ENCODE measurements around the gene ELMO1. TPM values are rescaled to one million over a fixed set of nuclear protein-coding genes. Genes with fewer than 3 reads are reported as not detected.

Gene ELMO1
- polyA plus RNA-seq, 2 of the 4 experiments (the other 2 are of a cell fraction), result 2.3 to 6.1 TPM

GRCh38 chr7:36910401-36910800, 538.3 kb downstream of the ELMO1 start:
- H3K27ac ChIP-seq, result no peak overlapping the region
- ATAC-seq, result no peak
- WGBS (ENCODE audit: missing lambda C conversion rate), result 45% methylated on average over 3 of the region's 3 CpGs
- DNase-seq (ENCODE audit: low read depth in 1 of 2, low spot score in 1 of 2), result no peak
- TF ChIP-seq KDM1A (IDR thresholded peaks at IDR 0.05; ENCODE audit: low read depth), result no peak
- no peak for TF ChIP-seq BHLHE40 (IDR thresholded peaks at IDR 0.05; ENCODE audit: low read depth, low read length)
- TF ChIP-seq NR3C1 (IDR thresholded peaks at IDR 0.05), result no peak
- no peak for TF ChIP-seq JUNB (IDR thresholded peaks at IDR 0.05)
- TF ChIP-seq ZNF302 (CRISPR knock-in tag; IDR thresholded peaks at IDR 0.05), result no peak
- no peak for TF ChIP-seq JUN (IDR thresholded peaks at IDR 0.05)
- TF ChIP-seq MAX (IDR thresholded peaks at IDR 0.05), result no peak
- TF ChIP-seq FOSL2 (IDR thresholded peaks at IDR 0.05), result no peak
- TF ChIP-seq FOSL2 (CRISPR knock-in tag; IDR thresholded peaks at IDR 0.05), result no peak
- no peak for TF ChIP-seq FOSB (CRISPR knock-in tag; IDR thresholded peaks at IDR 0.05)
- no peak for TF ChIP-seq SREBF2 (IDR thresholded peaks at IDR 0.05)
- TF ChIP-seq ZSCAN20 (CRISPR knock-in tag; IDR thresholded peaks at IDR 0.05), result no peak
- no peak for TF ChIP-seq SMC3 (IDR thresholded peaks at IDR 0.05)
- TF ChIP-seq POLR2A (IDR thresholded peaks at IDR 0.05; ENCODE audit: low read length), result no peak
- TF ChIP-seq, protein P1, sequence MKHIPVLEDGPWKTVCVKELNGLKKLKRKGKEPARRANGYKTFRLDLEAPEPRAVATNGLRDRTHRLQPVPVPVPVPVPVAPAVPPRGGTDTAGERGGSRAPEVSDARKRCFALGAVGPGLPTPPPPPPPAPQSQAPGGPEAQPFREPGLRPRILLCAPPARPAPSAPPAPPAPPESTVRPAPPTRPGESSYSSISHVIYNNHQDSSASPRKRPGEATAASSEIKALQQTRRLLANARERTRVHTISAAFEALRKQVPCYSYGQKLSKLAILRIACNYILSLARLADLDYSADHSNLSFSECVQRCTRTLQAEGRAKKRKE (CRISPR knock-in tag; IDR thresholded peaks at IDR 0.05; ENCODE audit: low read depth), result no peak
- TF ChIP-seq RCOR1 (IDR thresholded peaks at IDR 0.05; ENCODE audit: low read depth, low read length), result no peak
- no peak for FAIRE-seq
- H3K4me2 ChIP-seq, result no peak overlapping the region
- ChIA-PET POLR2A (no interaction called here), CTCF (no interaction called here)
- no peaks in the 10 kb centered on the region for H3K9me3 ChIP-seq
- no peaks in the 10 kb centered on the region for H3K4me1 ChIP-seq
- H3K4me3 ChIP-seq, result no peak overlapping the region

DNA sequence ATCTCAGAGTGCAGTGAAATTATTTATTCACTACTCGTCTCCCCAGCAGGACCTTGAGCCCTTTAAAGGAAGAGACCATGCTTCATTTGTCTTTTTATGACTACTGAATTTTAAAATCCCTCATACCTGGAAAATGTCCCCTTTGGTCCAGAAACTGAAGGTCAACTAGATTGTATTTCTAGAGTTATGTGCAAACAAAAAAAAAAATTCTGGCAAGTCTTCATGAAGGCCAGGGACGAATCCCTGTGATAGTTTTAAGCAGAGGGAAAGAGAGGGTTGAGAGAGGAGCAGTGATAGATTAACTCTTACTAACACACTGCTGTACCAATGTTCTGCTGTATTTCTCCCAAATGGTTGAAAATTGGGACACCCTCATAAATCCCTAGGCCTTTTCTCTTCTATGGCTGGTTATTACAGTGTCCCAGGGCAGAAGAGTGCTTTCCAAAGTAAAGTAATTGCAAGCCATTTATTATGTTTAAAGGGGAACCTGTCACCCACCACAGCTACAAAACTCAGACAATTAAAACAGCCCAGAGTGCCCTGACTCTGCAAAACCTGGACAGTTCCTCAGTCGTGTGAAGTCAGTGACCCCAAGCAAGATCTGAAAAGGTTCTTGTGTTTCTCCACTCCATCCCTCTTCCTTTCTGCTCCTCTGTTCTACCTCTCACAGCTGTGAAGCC, 541.6 kb downstream of the ELMO1 start:
- ATAC-seq (no peak), DNase-seq (ENCODE audit: low read depth in 1 of 2, low spot score in 1 of 2) (no peak), FAIRE-seq (no peak)
- Histone ChIP-seq H3K4me1 (no peaks in the 10 kb centered on the region), H3K27ac (no peak overlapping the region), H3K4me2 (no peak overlapping the region), H3K4me3 (no peak overlapping the region), H3K9me3 (no peaks in the 10 kb centered on the region)
- POLR2A ChIA-PET, result no interaction called here
- CTCF ChIA-PET, result no interaction called here
- WGBS (ENCODE audit: missing lambda C conversion rate), result 17% methylated on average over 3 of the region's 3 CpGs
- TF ChIP-seq, protein P2, sequence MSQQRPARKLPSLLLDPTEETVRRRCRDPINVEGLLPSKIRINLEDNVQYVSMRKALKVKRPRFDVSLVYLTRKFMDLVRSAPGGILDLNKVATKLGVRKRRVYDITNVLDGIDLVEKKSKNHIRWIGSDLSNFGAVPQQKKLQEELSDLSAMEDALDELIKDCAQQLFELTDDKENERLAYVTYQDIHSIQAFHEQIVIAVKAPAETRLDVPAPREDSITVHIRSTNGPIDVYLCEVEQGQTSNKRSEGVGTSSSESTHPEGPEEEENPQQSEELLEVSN (IDR thresholded peaks at IDR 0.05; ENCODE audit: borderline replicate concordance, low read depth), result no peak
- TF ChIP-seq GATA3 (IDR thresholded peaks at IDR 0.05; ENCODE audit: borderline replicate concordance), result no peak
- TF ChIP-seq EHF (CRISPR knock-in tag; IDR thresholded peaks at IDR 0.05), result no peak
- TF ChIP-seq ESRRA (IDR thresholded peaks at IDR 0.05; ENCODE audit: borderline replicate concordance, low read length), result no peak
- no peak for TF ChIP-seq EHMT2 (IDR thresholded peaks at IDR 0.05; ENCODE audit: low read depth)
- no peak for TF ChIP-seq CHD2 (IDR thresholded peaks at IDR 0.05; ENCODE audit: low read length, partially characterized antibody)
- TF ChIP-seq JUNB (IDR thresholded peaks at IDR 0.05), result no peak
- TF ChIP-seq FOXS1 (CRISPR knock-in tag; IDR thresholded peaks at IDR 0.05), result no peak
- TF ChIP-seq NFE2L2 (conservative IDR thresholded peaks at IDR 0.05; ENCODE audit: low read length), result no peak
- TF ChIP-seq FOSB (CRISPR knock-in tag; IDR thresholded peaks at IDR 0.05), result no peak
- TF ChIP-seq CBX8 (IDR thresholded peaks at IDR 0.05), result no peak
- no peak for TF ChIP-seq BHLHE40 (IDR thresholded peaks at IDR 0.05; ENCODE audit: low read depth, low read length)
- no peak for TF ChIP-seq CEBPB (IDR thresholded peaks at IDR 0.05)
- no peak for TF ChIP-seq HOXB13 (CRISPR knock-in tag; IDR thresholded peaks at IDR 0.05; ENCODE audit: low read depth)
- TF ChIP-seq BCL3 (IDR thresholded peaks at IDR 0.05), result no peak
- TF ChIP-seq FOSL2 (IDR thresholded peaks at IDR 0.05), result no peak
- TF ChIP-seq FOSL2 (CRISPR knock-in tag; IDR thresholded peaks at IDR 0.05), result no peak
- TF ChIP-seq SMC3 (IDR thresholded peaks at IDR 0.05), result no peak
- TF ChIP-seq JUN (IDR thresholded peaks at IDR 0.05), result no peak
- no peak for TF ChIP-seq CHD4 (IDR thresholded peaks at IDR 0.05; ENCODE audit: borderline replicate concordance)

Measured in A549 (cell line).